Panc1 (cell line): Measurements from ENCODE around the gene PARP2. TPM values are rescaled to one million over a fixed set of nuclear protein-coding genes. Genes with fewer than 3 reads are reported as not detected.

Experiments
- ATAC-seq: fragments of 200-7000 bp; cut with Tn5 transposase; 2 replicates; pipeline ENCODE4 v1.9.1; 2020; ENCODE audit warnings: mild to moderate bottlenecking, moderate library complexity
- BruUV-seq: library from RNA; stranded (reverse); fragments of 400-500 nt; replicated peaks from 2 replicates; lab custom pipeline; 2021; lab: Mats Ljungman, UMichigan
- CTCF ChIA-PET: fragments of 300-600 bp; sonication (Branson Sonifier 250); formaldehyde crosslinking; loops from one replicate; lab custom pipeline; 2022; ENCODE audit warnings: antibody characterized with exemption; lab: Charles Lee
- POLR2A ChIA-PET: fragments of 300-600 bp; sonication (Branson Sonifier 250); formaldehyde crosslinking; loops from one replicate; lab custom pipeline; 2022; ENCODE audit warnings: antibody characterized with exemption; lab: Charles Lee
- DNase-seq: peaks from one replicate; pipeline ENCODE4 v3.0.0-alpha.2; 2010; ENCODE audit warnings: low read depth, low spot score
- H3K27ac ChIP-seq: 2 replicates; pipeline ENCODE4 v1.5.1; 2011; ENCODE audit warnings: mild to moderate bottlenecking, low read length, inconsistent platforms
- H3K27me3 ChIP-seq: fragments of 200-500 bp; sonication (Bioruptor generic); 2 replicates; pipeline ENCODE4 v1.6.0; 2014; ENCODE audit warnings: low read length, inconsistent platforms; ENCODE audit not compliant: control insufficient read depth, insufficient read depth
- H3K36me3 ChIP-seq: fragments of 200-500 bp; sonication (Bioruptor generic); 2 replicates; pipeline ENCODE4 v1.5.1; 2014; ENCODE audit warnings: inconsistent platforms, mild to moderate bottlenecking, low read length, moderate library complexity; ENCODE audit not compliant: control insufficient read depth, insufficient read depth
- H3K4me1 ChIP-seq: 2 replicates; pipeline ENCODE4 v1.5.1; 2011; ENCODE audit warnings: inconsistent platforms, mild to moderate bottlenecking, low read length, moderate library complexity; ENCODE audit not compliant: control insufficient read depth, insufficient read depth
- H3K4me3 ChIP-seq, 2 experiments: 2 replicates each; pipeline ENCODE4 v1.5.1; 2011 to 2012; ENCODE audit warnings: low read depth in 2 of 2, low read length in 2 of 2, mild to moderate bottlenecking in 2 of 2, inconsistent platforms in 1 of 2, moderate library complexity in 1 of 2
- H3K9me3 ChIP-seq: fragments of 200-500 bp; sonication (Bioruptor generic); 2 replicates; pipeline ENCODE4 v1.5.1; 2014; ENCODE audit warnings: low read depth, mild to moderate bottlenecking, inconsistent platforms, low read length, moderate library complexity; ENCODE audit not compliant: control insufficient read depth, insufficient read depth
- CTCF ChIP-seq: fragments of 450-650 bp; IDR thresholded peaks from 2 replicates; pipeline ENCODE4 v1.5.1; 2017; ENCODE audit warnings: mild to moderate bottlenecking
- POLR2AphosphoS5 ChIP-seq: IDR thresholded peaks from 2 replicates; pipeline ENCODE4 v1.6.1; 2012; ENCODE audit warnings: mild to moderate bottlenecking, low read depth, low read length, moderate library complexity
- REST ChIP-seq, 2 experiments: IDR thresholded peaks; 2 replicates each; pipeline ENCODE4 v1.6.1; 2011 to 2012; ENCODE audit warnings: low read depth in 2 of 2, control low read depth in 1 of 2, low read length in 1 of 2, mild to moderate bottlenecking in 1 of 2, moderate library complexity in 1 of 2; ENCODE audit not compliant: insufficient read depth in 1 of 2
- SIN3A ChIP-seq: IDR thresholded peaks from 2 replicates; pipeline ENCODE4 v1.6.1; 2012; ENCODE audit warnings: low read depth, mild to moderate bottlenecking, low read length, moderate library complexity, borderline replicate concordance; ENCODE audit not compliant: insufficient read depth
- TCF7L2 ChIP-seq: IDR thresholded peaks from 2 replicates; pipeline ENCODE4 v1.6.1; 2011; ENCODE audit warnings: mild to moderate bottlenecking, low read depth, low read length, inconsistent platforms
- in situ Hi-C: cut with HindIII; loops from 2 replicates; pipeline ENCODE4 v1.10.0; 2016; ENCODE audit warnings: low sequenced_read_pairs, low pct_unique_long_range_greater_than_20kb
- intact Hi-C: fragments of 100-400 bp; cut with micrococcal nuclease; formaldehyde crosslinking; loops from one replicate; pipeline ENCODE4 v1.10.0; 2022; ENCODE audit not compliant: unreplicated experiment
- total RNA-seq: library from RNA; stranded (reverse); gene quantifications from one replicate; pipeline ENCODE4 v1.2.1, GENCODE V29; 2021; ENCODE audit not compliant: unreplicated experiment

The PARP2 gene
- total RNA-seq, 1 experiment from 2014 or later = 26.6 TPM

- ChIA-PET CTCF (no interaction called here), POLR2A (no interaction called here)
- no peaks in the 10 kb centered on the region for H3K27me3 ChIP-seq
- DNase-seq = no peak
- in situ Hi-C loops (no loop called here), intact Hi-C loops (no loop called here)
- ATAC-seq = no peak
- H3K4me3 ChIP-seq = no peak overlapping the region
- no peak for TF ChIP-seq REST (IDR thresholded peaks at IDR 0.05; ENCODE audit: insufficient read depth in 1 of 2, low read depth in 2 of 2, low read length in 1 of 2)
- no peak for TF ChIP-seq TCF7L2
- no peak for TF ChIP-seq SIN3A
- no peak for TF ChIP-seq CTCF
- no peak for TF ChIP-seq POLR2AphosphoS5
- no peaks in the 10 kb centered on the region for H3K4me1 ChIP-seq
- H3K27ac ChIP-seq = no peak overlapping the region
- no TSS peak for BruUV-seq
- H3K9me3 ChIP-seq = no peaks in the 10 kb centered on the region
- H3K36me3 ChIP-seq = peaks cover 4% of the 10 kb centered on the region
These were observed 37.9 kb downstream of the PARP2 start for GRCh38 chr14:20381341-20381740.

- in situ Hi-C loops (no loop called here), intact Hi-C loops (no loop called here)
- CTCF ChIA-PET = no interaction called here
- POLR2A ChIA-PET = no interaction called here
- no peaks in the 10 kb centered on the region for H3K27me3 ChIP-seq
- H3K36me3 ChIP-seq = peaks cover 4% of the 10 kb centered on the region
- BruUV-seq = no TSS peak
- H3K4me1 ChIP-seq = no peaks in the 10 kb centered on the region
- ATAC-seq = no peak
- TF ChIP-seq CTCF (no peak), TCF7L2 (no peak), POLR2AphosphoS5 (no peak), SIN3A (no peak), REST (IDR thresholded peaks at IDR 0.05; ENCODE audit: insufficient read depth in 1 of 2, low read depth in 2 of 2, low read length in 1 of 2) (no peak)
- no peak overlapping the region for H3K4me3 ChIP-seq
- no peak for DNase-seq
- no peaks in the 10 kb centered on the region for H3K9me3 ChIP-seq
- no peak overlapping the region for H3K27ac ChIP-seq
These were observed 39.1 kb downstream of the PARP2 start for GRCh38 chr14:20382526-20382925.
